HG03439 (cell line): Measurements from ENCODE around the gene FAAP100.

Source experiments
- ATAC-seq: cut with Tn5 transposase; IDR thresholded peaks from one replicate; pipeline ENCODE4 v1.9.1; 2021; ENCODE audit warnings: mild to moderate bottlenecking, moderate library complexity; ENCODE audit not compliant: unreplicated experiment

The FAAP100 gene

DNA sequence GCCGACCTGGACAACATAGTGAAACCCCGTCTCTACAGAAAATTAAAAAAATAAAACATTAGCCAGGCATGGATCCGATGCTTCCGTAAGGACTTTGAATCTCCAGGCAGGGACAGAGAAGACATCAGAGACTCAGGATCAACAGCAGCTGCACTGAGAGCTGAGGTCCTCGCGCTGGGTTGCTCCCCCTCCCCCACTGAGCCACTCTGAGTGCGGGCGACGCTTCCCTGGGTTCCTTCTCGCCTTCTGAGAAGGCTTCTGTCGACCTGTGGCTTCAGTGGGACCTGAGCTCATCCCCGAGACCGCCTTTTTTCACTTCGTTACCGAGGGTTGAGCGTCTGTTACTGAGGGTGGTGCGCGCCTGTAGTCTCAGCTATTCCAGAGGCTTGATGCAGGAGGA, 60.0 kb downstream of the FAAP100 start:
- ATAC-seq, result no peak

- no peak for ATAC-seq
These were observed 60.4 kb downstream of the FAAP100 start for GRCh38 chr17:81491761-81492160.

DNA sequence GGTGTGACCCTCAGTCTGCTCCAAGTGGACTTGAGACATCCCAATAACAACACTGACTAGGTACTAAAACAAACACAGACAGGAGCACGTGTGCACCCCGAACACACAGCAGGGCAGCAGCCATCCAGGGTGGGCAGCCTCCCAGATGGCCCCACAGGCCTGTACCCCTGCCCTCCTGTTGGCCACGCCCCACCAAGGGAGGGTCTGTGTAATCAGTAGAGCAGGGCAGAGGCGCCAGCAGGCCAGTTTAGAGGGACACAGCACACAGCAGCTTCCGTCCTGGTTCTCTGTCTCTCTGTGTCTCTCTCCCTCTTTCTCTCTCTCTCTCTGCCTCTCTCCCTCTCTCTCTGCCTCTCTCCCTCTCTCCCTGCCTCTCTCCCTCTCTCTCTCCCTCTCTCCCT, 61.0 kb downstream of the FAAP100 start:
- no peak for ATAC-seq

DNA sequence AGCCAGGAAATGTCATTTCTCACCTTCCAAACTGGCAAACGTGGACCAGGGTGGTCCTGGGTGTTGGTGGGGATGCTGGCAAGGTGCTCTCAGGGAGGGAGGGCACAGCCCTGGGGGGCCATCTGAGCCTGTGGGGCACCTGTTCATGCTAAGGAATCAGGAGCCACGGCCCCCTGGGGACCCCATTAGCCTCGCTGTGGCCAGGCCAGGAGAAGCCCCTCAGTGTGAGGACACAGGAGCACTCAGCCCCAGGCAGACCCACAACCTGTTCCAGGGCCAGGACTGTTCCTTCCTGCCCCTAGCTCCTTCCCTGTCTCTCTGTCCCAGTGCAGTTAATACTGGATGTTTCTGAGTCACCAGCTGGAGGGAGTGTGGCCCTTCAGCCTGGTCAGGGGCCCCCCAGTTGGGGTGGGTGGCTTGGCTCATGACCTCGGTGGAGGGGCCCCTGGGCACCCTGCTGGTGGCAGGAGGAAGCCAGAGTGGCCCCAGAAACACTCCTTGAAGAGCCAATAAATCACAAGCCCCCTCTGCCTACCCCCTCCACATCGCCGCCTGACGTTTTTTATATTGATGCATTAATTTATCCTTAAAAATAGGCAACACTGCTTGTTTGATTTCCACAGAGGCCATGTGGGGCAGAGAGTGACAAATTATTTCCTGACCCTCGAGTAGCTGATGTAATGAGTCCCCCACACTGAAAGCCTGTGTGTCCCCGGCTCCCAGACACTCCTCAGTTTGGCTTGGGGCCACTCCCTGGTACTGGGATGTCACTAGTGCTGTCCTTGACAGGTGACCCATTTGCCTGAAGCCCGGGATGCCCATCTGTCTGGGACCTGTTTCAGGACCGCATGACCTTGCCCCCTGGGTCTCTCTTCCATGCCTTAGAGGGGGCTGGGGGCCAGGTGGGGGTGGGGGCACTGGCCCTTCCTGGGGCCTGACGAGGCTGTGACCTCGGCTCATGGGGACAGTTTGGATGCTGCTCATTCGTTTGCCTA, 61.9 kb downstream of the FAAP100 start:
- ATAC-seq, result no peak
